ENCODE results near the gene MYH14.
A peak's percentile ranks its signal among the peaks of the same experiment; 100 is the strongest.

The MYH14 gene

DNA sequence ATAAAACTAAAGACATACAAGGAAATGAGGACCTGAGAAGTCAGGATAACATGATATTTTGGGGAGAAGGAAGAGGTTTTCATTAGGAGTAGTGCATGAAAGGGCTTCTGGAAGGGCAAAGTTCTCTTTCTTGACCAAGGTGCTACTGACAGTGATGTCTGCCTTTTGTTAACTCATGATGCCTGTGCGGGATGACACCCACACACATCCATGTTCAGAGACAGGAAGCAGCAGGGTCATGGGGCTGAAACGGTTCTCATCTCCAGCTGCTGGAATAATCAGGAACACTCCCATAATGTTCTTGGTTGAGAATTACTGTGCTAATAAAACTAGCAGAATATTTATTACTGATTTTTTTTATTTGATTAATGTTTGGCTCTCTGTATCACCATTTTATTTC, 96.6 kb downstream of the MYH14 start:
- DNase-seq, result no peak

DNA sequence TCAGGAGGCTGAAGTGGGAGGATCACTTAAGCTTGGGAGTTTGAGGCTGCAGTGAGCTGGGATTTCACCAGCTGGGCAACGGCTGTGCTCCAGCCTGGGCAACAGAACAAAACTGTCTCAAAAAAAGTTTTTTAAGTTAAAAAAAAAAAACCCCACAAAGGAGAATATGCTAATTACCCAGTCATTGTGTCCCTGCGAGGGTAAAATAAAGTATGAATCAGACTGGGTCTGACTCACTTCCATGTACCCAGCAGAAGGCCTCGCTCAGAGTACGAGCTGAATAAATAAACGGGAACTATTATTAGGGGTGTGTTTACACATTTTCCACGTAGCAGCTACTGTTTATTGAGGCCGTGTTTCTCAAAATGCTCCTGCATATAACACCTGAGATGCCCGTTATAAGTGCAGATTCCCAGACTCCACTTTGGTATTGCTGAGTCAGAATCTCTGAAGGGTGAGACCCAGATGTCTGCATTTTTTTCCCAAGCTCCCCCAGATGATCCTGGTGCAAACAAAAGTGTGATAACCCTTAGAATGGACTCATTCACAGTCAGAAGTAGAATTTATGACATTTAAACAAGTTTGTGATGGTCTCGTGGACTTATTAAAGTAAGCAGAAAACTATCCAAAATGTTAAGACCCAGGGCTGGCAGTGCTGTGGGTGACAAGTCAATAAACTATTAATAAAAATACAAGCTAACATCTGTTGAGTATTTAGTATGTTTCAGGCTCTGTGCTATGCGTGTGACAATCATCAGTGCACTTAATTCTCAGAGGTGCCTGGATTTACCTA, 97.6 kb downstream of the MYH14 start:
- DNase-seq, result no peak

DNA sequence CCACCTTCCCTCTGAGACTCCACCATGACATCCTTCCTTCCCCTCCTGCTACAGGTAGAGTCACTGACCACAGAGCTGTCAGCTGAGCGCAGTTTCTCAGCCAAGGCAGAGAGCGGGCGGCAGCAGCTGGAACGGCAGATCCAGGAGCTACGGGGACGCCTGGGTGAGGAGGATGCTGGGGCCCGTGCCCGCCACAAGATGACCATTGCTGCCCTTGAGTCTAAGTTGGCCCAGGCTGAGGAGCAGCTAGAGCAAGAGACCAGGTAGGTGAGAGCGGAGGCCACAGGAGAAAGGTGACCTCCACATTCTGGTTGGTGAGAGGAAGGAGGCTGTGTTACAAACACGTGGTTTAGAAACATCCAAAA, 98.2 kb downstream of the MYH14 start:
- no peak for DNase-seq

DNA sequence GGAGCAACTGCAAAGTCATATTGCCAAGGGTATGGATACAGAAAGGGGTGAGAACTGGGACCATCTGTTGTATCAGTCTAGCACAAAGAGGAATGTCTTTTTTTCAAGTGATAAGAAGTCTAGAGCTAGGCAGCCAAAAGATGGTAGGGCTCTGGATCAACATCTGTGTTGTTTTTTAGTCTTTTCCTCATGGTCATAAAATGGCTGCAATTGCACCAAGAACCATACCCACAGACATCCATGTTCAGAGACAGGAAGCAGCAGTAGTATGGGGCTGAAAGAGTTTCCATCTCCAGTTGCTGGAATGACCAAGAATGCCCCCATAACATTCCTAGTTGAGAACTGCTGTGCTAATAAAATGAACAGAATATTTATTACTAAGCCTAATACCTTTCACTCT, 100.1 kb downstream of the MYH14 start:
- DNase-seq, result no peak

DNA sequence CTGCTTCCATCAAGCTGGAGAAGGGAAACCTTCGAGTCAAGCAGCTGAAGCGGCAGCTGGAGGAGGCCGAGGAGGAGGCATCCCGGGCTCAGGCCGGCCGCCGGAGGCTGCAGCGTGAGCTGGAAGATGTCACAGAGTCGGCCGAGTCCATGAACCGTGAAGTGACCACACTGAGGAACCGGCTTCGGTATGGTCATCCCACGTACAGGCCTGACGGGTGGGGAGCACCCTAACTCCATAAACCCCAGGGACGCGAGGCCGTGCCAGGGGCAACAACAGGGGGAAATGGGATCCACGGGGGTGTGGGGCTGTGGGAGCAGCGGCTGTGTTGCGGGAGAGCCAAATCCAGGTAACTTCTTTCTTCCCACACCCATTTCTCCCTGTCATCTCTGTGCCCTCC, 105.6 kb downstream of the MYH14 start:
- no peak for DNase-seq

- no peak for DNase-seq
Observed at GRCh38 chr19:50309396-50310125, 106.1 kb downstream of the MYH14 start.

DNA sequence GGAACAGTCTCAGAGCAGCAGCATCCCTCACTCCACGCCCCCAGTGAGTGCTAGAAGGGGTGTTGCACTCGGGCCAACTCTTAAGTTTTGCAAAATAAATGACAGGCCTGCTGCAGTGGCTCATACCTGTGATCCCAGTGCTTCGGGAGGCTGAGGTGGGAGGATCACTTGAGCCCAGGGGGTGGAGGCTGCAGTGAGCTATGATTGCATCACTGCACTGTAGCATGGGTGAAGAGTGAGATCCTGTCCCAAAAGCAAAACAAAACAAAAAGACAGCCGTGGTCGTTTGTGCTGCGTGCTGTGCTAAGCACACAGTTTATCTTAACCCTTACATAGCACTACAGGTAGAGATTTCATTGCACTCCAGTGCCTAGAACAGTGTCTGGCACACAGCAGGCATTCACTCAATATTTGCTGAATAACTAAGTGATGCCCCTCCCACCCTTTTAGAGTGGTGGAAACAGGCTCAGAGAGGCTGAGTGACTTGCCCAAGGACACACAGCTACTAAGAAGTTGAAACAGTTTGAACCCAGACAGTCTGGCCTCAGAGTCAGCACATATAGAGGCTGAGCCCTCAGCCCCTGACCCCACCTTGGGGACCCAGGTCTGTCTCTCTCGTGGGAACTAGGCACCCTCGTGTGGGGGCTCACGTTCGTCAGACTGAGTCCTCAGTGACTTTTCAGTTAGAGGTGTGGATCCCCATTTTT, 107.5 kb downstream of the MYH14 start:
- DNase-seq, result no peak

- peak; percentile 81 to 84 for DNase-seq
Observed at GRCh38 chr19:50311723-50312635, 108.6 kb downstream of the MYH14 start.

- DNase-seq, result peak in 1 of 2 experiments; percentile 33
Observed at GRCh38 chr19:50312967-50313811, 109.8 kb downstream of the MYH14 start.

DNA sequence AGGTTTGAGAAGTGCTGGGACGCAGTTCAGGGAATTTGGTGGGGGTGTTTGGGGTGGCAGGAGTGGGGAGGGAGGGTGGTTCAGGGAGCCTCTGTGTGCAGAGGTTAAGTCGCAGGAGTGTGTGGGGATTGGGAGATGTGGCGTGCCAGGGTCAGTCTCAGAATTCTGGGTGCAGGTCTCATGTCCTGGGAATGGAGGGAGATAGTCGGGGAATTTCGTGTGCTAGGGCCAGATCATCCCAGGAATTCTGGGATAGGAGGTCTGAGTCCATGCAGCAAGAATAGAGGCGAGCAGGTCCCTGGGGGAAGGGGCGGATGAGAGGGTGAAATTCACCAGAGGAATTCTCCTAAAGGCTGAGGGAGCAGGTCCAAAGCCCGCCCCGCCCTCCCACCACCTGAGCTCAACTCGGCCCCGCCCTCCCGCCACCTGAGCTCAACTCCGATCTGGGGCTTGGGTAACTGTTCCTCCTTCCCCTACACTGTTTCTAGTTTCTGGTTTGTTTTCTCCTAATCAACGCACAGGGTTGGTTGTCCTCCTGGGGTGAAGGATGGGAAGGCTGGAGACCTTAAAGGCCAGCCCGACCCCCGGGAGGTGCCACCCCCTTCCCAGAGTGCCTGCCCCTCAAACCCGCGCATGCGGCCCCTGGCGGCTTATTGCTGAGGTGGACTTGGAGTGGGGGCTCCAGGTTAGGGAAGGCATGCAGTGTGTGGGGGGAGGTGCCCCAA, 110.6 kb downstream of the MYH14 start:
- DNase-seq, result peak; percentile 81 to 84

- DNase-seq, result peak; percentile 58 to 67
Observed at GRCh38 chr19:50314724-50315708, 111.6 kb downstream of the MYH14 start.

DNA sequence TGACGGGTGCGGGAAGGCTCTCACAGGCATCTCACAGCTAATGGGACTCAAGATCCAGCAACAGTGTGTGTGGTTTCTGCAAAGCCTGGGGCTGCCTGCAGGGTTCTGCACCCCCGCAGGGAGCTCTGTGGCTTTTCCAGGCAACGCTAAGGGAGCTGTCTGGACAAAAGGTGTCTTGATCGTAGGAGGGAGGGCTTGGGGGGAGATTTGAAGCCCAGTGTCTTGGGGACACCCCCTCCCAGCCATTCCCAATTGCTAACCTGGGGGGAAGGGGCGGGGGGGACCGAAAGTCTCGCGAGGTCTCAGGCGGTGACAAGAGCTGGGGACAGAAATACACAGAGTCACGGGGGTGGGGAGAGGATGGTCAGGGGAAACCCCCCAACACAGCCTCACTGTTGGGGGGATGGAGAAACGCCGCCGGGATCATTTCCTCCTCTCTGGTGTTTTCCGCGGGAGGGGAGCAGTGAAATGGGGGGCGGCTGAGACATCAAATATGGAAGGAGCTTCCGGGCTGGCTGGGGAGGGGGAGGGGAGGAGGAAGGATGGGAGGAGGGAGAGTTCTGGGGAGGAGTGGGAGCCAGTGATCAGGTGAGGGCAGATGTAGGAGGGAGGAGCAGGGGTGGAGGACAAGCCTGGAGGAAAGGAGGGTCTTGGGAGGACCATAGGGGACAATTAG, 112.5 kb downstream of the MYH14 start:
- DNase-seq, result peak; percentile 73 to 77

DNA sequence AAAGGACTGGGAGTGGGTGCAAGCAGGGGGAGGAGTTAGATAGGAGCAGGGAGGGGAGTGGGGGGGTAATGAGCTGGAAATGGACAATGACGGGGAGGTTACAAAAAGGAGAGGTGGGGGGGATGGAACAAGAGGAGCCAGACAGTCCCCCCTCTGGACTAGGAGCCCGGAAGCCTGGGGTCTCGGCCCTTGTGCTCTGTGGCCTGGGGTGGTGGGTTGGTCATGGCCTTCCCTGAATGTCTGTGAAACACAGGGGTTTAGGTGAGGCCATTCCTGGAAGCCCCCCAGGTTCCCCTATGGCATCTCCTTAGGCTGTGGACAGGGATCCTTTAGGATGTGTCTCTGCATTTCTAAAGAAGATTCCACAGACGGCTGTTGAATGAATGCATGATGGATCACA, 113.7 kb downstream of the MYH14 start:
- no peak for DNase-seq

DNA sequence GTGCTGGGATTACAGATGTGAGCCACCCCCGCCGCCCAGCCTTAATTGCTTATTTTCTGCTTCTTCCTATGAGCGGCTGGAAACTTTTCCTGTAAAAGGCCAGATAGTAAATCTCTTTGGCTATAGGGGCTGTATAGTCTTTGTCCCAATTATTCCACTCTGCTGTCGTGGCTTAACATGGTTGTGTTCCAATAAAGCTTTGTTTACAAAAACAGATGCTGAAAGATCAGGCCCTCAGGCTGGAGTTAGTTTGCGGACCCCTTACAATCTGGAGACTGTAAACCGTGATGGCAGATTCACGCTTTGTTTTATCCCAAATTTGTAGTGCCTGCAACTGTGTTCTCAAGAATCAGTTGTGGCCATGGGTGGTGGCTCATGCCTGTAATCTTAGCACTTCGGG, 115.0 kb downstream of the MYH14 start:
- no peak for DNase-seq

GRCh38 chr19:50319156-50319555, 115.7 kb downstream of the MYH14 start:
- DNase-seq, result no peak

GRCh38 chr19:50320051-50320450, 116.6 kb downstream of the MYH14 start:
- no peak for DNase-seq

DNA sequence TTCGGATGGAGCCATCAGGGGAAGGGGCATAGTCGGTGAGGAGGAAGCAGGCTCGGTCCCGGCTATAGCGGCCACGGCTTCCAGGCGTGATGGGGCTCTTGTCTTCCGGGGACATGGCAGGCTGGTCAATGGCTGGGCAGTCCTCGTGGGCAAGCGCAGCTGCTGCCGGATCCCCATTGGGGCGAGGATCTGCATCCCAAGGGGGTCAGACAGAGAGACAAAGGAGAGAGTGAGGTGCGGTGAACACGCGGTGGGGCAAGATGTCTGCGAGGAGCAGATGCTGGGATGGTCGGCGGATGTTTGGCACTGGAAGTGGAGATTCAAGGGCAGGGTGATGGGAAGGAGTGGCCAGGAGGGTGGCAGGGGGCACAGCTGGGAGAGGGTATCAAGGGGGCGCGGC, 117.2 kb downstream of the MYH14 start:
- no peak for DNase-seq

DNA sequence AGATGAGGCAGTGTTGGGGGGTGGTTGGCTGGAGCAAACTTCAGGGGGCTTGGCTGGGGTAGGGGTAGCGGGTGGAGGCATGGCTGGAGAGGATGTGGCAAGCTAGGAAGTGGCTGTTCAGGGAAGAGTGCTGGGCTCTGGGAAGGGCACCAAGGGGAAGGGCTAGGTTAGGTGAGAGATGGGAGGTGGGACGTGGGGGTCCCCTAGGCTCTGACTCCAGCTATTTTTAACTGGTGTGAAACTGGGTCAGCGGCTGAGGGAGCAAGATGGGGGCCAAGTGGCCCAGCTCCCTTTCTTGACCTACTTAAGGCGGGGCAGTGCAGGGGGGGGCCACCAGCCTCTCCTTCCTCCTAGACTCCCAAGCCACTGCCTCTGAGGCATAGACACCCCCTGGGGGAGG, 118.4 kb downstream of the MYH14 start:
- no peak for DNase-seq

DNA sequence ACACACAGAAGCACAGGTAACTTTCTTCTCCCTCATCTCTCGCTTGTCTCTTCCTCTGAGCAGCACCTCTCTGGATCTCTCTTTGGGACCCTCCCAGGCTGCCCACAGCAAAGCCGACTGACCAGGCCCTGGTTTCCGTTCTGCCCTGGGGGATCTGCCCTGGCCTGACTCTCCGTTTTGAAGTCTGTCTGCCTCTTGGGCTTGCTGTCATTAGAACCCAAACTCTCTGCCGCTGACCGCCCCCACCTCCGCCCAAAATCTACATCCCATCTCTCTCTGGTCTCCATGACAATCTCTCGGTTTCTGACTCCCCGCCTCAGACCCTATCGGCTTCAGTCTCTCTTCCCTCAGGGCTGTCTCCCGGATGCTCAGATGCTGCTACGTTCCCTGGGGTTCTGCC, 118.8 kb downstream of the MYH14 start:
- DNase-seq, result no peak

Data from NCI-H1930 (cell line).